NCI-H1436 (cell line): ENCODE measurements around the gene DAAM1.

Experiments
- DNase-seq: peaks from one replicate; lab custom pipeline; 2025; lab: John Stamatoyannopoulos, UW

DAAM1 gene

GRCh38 chr14:59363531-59364226, 175.2 kb downstream of the DAAM1 start:
- no peak for DNase-seq

DNA sequence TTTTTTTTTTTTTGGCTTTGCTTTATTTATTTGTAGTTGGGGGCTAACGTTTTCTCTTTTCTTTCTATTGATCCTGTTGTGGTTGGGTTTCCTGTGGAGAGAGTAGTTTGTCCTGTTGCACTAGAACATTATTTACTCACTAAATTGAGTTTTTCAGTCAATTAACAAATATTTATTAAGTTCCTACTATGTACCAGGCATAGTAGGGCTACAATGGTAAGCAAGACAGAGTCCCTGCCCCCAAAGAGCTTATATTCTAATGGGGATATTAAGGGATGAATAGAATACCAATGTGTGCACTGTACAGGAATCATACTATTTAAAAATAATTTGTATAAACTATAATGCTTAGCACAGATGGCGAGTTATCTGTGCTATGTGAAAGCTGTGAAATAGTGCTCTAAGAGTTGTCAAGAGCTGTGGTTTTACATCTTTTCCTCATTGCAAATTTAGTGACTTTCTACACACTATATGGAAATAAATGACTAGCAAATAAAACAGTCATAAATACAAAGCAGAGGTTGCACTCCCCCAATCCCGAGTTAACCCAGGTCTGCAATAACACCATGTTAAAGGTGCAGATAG, 181.8 kb downstream of the DAAM1 start:
- no peak for DNase-seq

DNA sequence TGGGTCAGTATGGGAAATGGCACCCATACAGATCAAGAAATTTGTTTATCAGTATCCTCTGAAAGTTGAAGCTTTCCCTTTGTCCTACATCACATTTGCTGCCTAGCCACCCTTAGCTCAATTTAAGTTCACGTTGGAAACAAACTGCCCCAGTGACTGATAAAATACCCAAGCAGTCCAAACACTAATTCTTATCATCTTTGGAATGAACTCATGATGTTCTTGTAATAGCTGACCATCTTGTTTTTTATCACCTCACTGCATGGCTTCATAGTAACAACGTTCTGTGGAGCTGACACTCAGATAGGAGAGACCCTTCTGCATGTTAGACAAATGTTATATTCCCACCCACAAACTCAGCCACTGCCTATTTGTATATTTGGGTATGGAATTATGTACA, 183.3 kb downstream of the DAAM1 start:
- no peak for DNase-seq

GRCh38 chr14:59374048-59374447, 185.6 kb downstream of the DAAM1 start:
- DNase-seq = no peak

DNA sequence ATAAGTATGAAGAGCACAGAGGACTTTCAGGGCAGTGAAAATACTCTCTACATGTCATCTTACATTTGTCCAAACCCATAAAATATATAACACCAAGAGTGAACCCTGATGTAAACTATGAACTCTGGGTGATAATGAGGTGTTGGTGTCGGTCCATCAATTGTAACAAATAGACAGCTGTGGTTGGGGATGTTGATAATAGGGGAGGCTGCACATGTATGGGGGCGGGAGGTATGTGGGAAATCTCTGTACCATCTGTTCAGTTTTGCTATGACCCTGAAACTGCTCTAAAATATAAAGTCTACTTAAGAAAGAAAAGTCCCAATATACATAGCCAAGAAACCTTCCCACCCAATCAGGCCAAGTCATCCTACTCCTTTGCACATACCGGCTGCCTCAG, 188.2 kb downstream of the DAAM1 start:
- DNase-seq = no peak

GRCh38 chr14:59377491-59377890, 189.0 kb downstream of the DAAM1 start:
- no peak for DNase-seq

DNA sequence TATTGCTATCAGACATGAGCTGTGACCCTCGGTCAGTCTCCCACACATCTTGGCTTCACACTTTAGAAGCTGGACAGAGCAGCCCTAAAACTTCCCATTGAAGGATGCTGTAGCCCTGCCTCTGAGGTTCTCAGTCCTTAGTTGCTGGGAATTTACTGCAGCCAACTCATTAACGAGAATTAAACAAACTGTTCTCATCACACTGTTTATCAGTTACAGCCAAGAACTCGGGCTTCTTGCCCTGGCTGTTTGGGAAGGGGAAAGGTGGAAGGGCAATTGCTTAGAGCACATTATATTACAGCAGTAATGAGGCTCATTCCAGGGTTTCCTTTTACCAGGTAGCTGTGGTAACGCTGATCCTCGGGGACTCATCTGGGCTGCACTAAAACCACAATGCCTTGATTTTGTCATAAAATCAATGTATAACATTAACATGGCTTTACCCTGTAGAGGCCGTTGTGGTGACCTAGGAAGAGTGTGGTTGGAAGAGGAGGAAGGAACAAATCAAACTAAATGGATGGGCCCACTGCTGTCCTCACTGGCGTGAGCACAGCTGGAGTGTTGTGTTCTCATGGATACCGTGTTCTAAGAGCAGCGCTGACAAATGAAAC, 189.6 kb downstream of the DAAM1 start:
- DNase-seq = no peak

GRCh38 chr14:59389936-59390335, 201.5 kb downstream of the DAAM1 start:
- DNase-seq = no peak

GRCh38 chr14:59391388-59391787, 202.9 kb downstream of the DAAM1 start:
- no peak for DNase-seq

- DNase-seq = no peak
These were observed 205.8 kb downstream of the DAAM1 start for GRCh38 chr14:59394268-59394667.

GRCh38 chr14:59395672-59396071, 207.2 kb downstream of the DAAM1 start:
- DNase-seq = no peak

GRCh38 chr14:59398841-59399240, 210.4 kb downstream of the DAAM1 start:
- DNase-seq = no peak

- DNase-seq = no peak
These were observed 218.2 kb downstream of the DAAM1 start for GRCh38 chr14:59406454-59407245.

DNA sequence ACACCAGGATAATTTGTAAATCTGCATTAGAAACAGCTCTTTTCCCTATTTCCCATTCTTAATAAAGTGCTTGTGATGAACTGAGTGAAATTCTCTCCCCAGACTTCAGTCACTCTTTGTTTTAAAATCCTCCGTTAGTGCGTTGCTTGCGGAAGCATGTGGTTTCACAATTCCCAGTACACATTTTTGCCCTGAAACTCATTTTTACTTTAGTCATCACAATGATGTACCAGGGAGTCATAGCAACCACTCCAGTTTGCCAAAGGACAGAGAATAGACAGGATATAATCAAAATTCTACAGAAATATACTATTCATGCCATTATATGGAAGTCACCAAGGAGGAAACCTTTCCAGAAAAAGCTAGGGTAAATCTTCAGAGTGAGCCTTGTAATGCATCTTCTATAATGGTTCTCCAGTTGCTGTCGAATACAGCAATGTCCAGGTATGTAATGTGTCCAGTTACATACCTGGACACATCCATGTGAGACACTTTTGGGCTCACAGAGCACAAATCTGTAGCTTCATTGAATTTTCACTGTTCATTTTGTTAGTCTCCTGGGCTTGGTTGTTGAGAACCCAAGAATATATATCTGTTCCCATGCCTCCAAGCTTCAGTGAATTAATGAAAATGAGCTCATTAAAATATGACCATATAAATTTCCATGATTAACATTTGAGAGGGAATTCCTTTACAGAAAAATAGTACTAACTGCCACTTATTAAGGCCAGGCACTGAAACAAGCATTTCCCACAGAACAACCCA, 219.0 kb downstream of the DAAM1 start:
- no peak for DNase-seq

DNA sequence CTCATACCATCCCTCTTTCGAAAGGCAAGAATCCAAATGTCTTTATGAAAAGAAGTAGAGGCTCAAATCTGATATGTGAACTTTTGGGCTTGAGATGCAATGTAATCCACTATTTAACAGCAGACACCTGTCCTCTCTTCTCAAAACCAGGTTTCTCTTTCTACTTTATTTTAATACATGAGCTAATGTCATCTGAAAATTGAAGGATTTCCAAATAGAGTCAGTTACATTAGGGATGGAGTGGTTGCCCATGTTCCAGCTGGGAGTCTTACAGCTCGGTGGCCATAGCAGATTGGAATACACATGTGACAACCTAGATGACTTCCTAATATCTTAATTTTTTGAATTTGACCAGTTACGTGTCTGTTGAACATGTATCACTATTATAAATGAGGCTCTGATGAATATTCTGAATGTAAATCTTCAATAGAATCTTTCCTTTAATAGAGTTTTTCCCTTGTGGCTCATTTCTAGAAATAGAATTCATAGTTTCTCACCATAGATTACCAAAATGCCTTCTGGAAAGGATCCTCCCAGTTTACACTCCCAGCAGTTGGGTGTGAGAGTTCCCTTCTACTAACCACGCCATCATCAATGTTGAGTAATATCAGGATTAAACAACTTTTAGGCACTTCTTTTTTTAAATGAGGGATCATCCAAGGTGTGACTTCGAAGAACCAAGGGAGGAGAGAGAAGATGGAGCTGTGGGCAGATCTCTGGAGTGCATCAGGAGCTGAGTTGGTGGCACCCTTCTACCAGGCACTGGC, 227.6 kb downstream of the DAAM1 start:
- DNase-seq = no peak

- DNase-seq = no peak
These were observed 228.8 kb downstream of the DAAM1 start for GRCh38 chr14:59417311-59417710.

- no peak for DNase-seq
These were observed 230.8 kb downstream of the DAAM1 start for GRCh38 chr14:59419303-59419702.
